ENCODE data around the gene TPI1.
"Not testable (repeated sequence)": the region's sequence is repeated elsewhere in the genome, so short reads cannot be mapped to it uniquely, and the experiment has no call there.

The TPI1 gene

GRCh38 chr12:6894321-6894720 is 27.0 kb downstream of the TPI1 start:
- no peak for DNase-seq (ENCODE audit: low read depth in 2 of 2)

GRCh38 chr12:6896846-6897435 is 29.6 kb downstream of the TPI1 start:
- no peak for DNase-seq (ENCODE audit: low read depth in 2 of 2)

DNA sequence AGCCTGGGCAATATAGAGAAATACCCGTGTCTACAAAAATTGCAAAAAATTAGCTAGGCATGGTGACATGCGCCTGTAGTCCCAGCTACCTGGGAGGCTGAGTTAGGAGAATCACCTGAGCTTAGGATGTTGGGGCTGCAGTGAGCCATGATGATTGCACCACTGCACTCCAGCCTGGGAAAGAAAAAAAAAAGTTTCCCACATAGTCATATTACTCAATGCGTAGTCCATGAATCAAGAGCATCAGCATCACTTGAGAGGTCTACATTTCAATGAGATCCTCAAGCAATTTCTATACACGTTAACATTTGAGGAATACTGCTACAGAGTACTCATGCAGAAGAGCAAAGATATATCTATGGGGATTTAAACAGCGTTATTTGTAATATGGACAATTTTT is 32.1 kb downstream of the TPI1 start:
- no peak for DNase-seq (ENCODE audit: low read depth in 2 of 2)

DNA sequence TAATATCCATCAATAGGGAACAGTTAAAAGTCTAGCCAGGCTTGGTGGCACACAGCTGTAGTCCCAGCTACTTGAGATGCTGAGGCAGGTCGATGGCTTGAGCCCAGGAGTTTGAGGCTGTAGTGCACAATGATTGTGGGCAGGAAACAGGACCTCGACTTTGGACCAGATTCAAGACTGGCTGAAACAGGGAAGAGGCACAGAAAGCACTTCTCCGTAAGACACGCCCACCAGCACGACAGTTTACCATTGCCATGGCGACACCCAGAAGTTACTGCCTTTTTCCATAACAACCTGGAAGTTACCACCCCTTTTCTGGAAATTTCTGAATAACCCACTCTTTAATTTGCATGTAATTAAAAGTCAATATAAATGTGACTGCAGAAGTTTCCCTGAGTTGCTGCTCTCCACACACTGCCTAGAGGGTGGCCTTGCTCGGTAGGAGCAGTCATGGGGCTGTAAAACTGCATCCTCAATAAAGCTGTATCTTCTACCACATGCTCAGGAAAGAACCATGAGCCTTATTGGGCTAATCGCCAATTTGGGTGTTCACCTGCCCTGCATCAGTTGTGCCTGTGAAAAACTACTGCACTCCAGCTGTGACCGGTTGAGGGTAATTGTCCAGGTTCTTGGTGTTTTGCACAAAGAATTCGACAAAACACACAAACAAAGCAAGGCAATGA is 32.6 kb downstream of the TPI1 start:
- DNase-seq (ENCODE audit: low read depth in 2 of 2), result no peak

DNA sequence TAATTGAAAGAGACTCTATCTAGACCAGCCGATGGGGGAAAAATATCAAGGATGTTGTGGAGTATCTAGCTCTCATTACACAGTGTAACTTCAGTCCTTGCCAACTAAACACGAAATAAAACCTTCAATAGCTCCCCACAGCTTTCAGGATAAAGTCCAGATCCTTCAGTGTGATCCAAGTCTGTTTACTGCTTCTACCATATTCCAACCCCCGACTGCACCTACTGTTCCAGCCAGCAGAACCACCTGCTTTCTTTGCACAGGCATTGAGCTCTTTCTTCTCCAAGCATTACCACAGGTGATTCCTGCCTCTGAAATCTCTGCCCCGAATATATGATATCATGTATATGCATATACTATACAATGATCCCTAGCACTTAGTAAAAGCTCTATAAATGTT is 35.1 kb downstream of the TPI1 start:
- DNase-seq (ENCODE audit: low read depth in 2 of 2), result no peak

DNA sequence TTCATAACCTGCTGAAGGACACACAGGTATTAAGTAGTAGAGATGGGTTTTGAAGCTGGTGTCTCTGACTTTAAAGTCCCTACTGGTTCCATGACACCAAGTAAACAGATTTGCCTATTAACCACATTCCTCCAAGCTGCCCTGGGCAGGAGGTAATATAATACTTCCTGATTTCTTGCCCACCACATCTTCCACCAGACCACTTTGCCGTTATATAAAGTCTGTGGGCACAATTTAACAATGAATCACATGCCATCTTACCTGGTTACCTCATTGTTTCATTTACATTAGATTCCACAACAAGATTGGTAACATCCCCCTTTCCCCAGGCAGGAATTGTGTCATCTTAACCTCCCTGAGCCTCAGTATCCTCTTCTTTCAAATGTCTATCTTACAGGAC is 36.4 kb downstream of the TPI1 start:
- no peak for DNase-seq (ENCODE audit: low read depth in 2 of 2)

- DNase-seq (ENCODE audit: low read depth in 2 of 2), result peak; percentile 92 to 96
These were observed 37.2 kb downstream of the TPI1 start, which contains the start of gene LRRC23 for GRCh38 chr12:6904280-6905276. TSS of gene LRRC23 (plus strand) at chr12:6904822. CDS start at chr12:6905634, 812 bp downstream.

DNA sequence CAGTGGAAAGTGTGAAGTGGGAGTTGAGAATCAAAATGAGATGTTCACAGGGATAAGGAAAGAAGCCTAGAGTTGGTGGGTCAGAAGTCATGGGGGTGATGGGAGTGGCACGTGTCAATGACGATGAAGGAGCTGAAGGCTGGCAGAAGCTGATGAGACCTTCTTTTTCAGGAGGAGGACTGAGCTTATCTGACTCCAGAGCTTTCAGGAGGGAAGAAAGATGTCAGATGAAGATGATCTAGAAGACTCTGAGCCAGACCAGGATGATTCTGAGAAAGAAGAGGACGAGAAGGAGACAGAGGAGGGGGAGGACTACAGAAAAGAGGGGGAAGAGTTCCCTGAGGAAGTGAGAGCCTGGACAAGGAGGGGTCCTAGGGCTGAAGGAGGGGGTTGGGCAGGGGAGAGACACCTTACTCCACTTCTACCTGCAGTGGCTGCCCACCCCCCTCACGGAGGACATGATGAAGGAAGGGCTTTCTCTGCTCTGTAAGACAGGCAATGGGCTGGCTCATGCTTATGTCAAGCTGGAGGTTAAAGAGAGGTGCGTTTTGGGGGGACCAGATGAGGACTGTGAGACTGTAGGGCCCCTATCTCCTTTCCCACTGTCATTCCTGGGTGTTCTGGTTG is 38.2 kb downstream of the TPI1 start:
- DNase-seq (ENCODE audit: low read depth in 2 of 2), result no peak

GRCh38 chr12:6908141-6908540 is 40.8 kb downstream of the TPI1 start:
- not testable (repeated sequence) for DNase-seq (ENCODE audit: low read depth in 2 of 2)

DNA sequence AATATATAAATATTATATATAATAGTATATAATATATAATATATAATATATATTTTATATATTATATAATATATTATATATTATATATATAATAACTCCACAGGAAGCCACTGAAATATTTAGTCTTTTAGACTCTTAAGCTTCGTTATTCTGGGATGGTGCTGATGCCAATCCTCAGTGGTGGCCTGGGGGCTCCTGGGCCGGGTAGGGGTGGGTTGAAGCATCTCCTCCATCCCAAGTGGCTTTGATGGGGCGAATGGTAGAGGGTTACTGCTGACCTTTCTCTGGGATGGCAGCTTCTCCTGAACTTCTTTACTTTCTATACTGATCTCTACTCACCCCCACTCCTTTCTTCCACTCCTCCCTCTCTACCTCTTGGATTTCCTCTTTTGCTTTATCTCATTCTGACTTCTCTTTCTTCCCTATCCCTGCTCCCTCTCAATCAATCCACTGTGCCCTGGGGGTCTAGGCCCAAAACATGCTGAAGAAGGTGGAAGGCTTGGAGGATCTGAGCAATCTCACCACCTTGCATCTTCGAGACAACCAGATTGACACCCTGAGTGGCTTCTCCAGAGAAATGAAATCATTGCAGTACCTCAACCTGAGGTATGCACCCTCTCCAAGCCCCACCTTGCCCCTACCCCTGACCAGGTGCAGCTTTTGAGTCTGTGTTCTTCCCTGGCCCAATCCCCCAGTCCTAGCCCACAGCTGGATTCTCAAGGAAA is 42.3 kb downstream of the TPI1 start:
- no peak for DNase-seq (ENCODE audit: low read depth in 2 of 2)

DNA sequence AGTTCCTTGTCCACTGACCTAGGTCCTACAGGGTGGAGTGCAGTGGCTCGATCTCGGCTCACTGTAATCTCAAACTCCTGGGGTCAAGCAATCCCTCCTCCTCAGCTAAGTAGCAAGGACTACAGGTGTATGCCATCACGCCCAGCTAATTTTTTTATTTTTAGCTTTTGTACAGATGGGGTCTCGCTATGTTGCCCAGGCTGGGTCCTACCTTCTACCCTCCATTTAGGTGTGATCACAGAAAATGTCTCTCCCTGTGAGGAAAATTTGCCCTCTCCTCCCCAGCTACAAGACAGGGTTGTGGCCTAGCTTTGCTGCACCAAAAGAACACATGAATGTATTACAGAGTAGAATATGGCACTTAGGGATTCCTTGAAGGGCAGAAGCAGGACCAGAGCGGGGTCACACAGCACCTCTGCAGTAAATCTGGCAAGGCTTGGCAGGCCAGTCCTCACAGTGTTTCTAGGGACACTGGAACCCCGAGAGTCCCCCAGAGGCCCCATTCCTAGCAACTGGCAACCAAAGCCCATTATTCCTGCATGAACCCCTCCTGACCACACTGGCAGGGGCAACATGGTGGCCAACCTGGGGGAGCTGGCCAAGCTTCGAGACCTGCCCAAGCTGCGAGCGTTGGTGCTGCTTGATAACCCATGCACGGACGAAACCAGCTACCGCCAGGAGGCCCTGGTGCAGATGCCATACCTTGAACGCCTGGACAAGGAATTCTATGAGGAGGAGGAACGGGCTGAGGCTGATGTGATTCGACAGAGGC is 45.0 kb downstream of the TPI1 start:
- DNase-seq (ENCODE audit: low read depth in 2 of 2), result no peak

GRCh38 chr12:6914246-6914946 is 47.1 kb downstream of the TPI1 start, which contains the start of gene ENO2:
TSS of gene ENO2 (plus strand) at chr12:6914580. CDS start at chr12:6915833, 1,253 bp downstream.
- DNase-seq (ENCODE audit: low read depth in 2 of 2), result peak; percentile 60 to 62

GRCh38 chr12:6914947-6915788 is 47.8 kb downstream of the TPI1 start:
- no peak for DNase-seq (ENCODE audit: low read depth in 2 of 2)

- no peak for DNase-seq (ENCODE audit: low read depth in 2 of 2)
These were observed 48.5 kb downstream of the TPI1 start for GRCh38 chr12:6915789-6916285.

- DNase-seq (ENCODE audit: low read depth in 2 of 2), result no peak
These were observed 49.3 kb downstream of the TPI1 start for GRCh38 chr12:6916426-6917200.

DNA sequence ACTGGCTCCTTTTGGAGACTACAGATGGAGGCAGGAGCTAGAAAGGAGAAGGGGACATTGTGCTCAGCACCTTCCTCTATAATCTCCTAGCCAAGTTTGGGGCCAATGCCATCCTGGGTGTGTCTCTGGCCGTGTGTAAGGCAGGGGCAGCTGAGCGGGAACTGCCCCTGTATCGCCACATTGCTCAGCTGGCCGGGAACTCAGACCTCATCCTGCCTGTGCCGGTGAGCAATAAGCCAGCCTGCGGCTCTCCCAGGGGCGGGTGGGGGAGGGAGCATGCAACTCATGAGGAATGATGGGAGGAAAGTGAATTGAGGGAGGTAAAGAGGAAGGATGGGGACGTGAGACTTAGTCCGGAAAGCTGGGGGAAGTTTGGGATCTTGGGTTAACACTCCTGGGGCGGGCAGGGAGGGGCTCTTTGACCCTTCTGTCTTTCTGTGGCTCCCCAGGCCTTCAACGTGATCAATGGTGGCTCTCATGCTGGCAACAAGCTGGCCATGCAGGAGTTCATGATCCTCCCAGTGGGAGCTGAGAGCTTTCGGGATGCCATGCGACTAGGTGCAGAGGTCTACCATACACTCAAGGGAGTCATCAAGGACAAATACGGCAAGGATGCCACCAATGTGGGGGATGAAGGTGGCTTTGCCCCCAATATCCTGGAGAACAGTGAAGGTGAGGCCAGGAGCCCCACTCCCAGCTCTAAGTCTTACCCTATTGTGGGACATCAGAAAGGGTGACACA is 50.3 kb downstream of the TPI1 start:
- DNase-seq (ENCODE audit: low read depth in 2 of 2), result no peak

GRCh38 chr12:6919588-6919987 is 52.3 kb downstream of the TPI1 start:
- no peak for DNase-seq (ENCODE audit: low read depth in 2 of 2)

Data from stimulated activated CD8-positive, alpha-beta memory T cell treated with anti-CD3 and anti-CD28 coated beads, Interleukin-7, amount 100 ng/mL, for 1 hour (primary cell).